Fibroblast of skin of left biceps (primary cell): ENCODE results near the gene CHKA.

Experiments used
- DNase-seq, 2 experiments: peaks; one replicate each; pipeline ENCODE4 v3.0.0-alpha.2; 2013; ENCODE audit warnings: low read depth in 2 of 2

CHKA gene

DNA sequence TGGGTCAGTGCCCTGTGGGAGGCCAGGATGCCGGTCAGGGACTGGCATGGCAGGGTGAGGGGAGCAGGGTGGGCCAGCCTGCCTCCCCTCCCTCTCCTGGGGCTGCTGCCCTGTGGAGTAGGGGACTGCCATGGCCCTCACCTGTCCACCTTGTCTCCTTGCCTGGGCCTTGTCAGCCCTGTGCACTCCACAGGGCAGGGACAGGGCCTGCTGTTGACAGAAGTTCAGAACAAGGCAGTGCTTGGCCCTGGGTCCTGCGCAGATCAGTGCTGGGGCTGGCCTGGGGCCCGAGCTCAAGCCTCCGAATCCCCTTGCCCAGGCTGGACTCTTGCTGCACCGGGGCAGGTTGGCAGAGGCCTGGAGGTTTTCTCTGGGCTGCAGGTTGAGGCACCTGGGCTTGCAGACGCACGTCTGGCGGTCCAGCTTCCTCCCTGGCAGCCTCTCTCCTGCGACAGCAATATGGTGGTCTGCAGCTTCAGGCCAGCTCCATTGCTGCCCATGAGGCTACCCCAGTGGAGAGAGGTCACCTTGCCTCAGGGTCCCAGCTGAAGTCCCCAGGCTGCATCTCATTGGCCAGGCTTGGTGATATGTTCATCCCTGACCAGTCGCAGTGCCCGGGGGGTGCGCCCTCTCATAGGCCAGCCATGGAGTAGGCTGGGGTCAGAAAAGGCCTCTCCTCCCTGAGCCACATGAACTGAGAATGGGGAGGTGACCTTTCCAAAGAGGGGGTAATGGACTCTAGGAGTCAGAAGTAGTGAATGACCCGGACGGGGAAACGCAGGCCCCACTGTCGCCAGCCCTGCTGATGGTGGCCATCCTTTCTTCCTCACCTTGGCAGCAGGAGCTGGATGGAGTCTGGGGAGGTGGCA, 21.5 kb upstream of the CHKA start:
- no peak for DNase-seq

DNA sequence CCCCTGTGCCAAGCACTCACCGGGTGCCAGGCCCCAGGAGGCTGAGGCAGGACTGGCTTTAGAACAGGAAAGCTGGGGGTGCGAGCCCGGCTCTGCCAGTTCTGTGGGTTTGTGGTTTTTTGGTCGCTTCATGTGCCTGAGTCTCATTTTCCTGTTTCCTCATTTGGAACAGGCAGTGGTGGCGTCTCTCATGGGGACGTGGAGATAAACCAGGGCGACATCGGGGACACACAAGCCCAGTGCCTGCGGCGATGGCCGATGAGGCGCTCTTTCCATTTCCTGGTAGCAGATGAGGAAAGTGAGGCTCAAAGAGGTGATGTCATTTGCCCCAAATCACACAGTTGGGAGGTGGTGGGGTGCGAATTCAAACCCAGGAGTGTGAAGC, 20.8 kb upstream of the CHKA start:
- no peak for DNase-seq

DNA sequence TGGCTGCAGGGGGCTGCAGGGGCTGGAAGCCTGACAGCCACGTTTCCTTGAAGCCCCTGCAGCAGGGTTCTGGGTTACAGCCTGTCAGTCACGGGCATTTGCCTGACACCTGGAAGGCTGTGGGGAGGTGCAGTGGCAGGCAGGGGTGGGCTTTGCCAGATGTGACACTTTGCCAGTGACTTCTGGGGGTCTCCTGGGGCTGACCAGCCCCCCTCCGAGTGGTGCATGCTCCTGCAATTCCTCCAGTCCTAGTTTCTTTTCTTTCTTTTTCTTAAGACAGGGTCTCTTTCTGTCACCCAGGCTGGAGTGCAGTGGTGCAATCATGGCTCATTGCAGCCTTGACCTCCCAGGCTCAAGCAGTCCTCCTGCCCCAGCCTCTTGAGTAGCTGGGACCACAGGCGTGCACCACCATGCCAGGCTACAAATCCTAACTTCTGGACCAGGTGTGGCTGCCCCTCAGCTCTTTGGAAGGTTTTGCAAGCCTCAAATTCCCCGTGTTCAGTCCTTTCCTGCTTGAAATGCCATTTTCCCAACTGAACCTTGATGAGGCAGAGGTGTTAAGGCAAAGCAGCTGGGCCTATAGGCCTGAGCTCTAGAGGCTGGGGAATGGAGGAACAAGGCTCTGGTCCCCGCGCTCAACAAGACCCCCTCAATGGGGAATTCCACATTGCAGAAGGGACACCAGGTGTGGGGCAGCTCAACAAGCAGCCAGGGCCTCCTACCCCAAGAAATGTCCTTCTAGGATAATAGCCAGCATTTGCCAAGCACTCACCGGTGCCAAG, 20.2 kb upstream of the CHKA start:
- no peak for DNase-seq

DNA sequence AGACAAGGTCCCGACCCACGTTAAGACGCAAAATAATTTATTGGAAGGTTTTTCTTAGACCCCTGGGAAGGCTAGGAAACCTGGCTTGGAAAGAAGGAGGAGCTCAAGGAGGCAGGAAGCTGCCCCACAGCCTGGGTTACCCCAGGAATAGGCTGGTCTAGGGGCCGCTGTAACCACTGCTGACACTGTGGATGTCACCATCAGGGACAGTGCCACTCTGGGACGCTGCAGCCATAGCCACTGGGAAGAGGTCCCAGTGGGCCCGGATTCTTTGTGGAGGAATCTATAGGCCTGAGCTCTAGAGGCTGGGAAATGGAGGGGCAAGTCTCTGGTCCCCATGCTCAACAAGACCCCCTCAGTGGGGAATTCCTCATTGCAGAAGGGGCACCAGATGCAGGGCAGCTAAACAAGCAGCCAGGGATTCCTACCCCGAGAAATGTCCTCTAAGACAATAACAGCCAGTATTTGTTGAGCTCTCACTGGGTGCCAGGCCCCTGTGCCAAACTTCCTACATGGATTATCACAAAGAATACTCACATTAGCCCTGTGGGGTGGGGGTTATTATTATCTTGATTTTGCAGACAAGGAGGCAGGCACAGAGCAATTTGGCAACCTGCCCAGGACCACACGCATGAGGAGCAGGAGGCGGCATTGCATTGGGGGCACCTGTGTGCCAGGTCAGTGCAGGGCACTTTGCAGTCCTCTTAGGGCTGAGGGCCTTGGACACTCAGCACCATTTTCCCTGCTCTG, 19.5 kb upstream of the CHKA start:
- no peak for DNase-seq

DNA sequence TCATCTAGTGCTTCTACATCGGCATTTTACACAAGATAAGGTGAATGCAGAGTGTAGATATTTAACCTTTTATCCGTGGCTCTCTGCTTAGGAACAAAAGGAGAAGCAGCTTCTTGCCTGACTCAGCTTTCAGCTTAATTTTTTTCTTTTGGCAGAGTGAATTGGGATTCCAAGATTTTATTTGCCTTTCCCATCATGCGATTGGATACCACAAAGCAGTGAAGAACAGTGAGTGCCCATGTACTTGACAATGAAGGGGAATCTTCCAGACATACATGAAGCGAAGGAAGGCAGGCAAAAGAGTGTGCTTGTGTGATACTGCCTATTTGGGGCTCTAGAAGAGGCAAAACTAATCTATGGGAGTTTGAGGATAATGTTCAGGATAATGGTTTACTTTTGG, 17.0 kb upstream of the CHKA start:
- DNase-seq, result no peak

DNA sequence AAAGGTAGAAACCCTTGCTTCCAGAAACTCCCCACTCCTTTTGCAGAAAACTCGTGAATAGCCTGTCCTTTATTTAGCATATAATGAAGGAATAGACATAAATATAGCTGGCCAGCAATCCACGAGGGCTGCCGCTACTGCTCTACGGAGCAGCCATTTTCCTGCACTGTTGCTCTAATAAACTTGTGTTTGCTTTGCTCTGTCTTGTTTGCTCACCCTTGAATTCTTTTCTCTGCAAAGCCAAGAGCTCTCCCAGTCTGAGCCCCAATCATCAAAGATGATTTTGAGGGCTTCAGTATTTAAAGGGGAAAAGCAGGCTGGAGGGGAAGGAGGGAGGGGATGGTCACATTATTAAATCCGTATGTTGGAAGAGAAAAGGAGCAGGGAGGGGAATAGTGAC, 16.6 kb upstream of the CHKA start:
- DNase-seq, result no peak

DNA sequence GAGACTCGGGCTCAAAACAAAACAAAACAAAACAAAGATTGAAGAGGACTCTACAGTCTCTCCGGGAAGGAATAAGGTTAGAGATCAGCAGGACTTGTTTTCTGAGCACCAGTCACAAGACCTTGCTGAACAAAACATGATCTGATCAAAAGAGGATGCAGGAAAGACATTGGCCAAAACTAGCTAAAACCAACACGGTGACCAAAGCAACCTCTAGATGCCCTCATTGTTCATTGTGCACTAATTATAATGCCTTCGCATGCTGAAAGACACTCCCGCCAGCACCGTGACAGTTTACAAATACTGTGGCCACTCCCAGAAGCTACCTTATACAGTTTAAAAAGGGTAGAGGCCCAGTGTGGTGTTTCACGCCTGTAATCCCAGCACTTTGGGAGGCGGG, 15.7 kb upstream of the CHKA start:
- DNase-seq, result no peak

DNA sequence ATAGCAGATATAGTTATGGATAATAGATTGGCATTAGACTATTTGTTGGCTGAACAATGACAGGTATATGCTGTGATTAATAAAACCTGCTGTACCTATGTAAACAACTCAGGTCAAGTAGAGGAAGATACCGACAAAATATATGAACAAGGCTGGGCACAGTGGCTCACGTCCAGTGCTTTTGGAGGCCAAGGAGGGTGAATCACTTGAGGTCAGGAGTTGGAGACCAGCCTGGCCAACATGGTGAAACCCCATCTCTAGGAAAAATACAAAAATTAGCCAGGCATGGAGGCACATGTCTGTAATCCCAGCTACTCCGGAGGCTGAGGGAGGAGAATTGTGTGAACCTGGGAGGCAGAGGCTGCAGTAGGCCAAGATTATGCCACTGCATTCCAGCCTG, 14.0 kb upstream of the CHKA start:
- no peak for DNase-seq

DNA sequence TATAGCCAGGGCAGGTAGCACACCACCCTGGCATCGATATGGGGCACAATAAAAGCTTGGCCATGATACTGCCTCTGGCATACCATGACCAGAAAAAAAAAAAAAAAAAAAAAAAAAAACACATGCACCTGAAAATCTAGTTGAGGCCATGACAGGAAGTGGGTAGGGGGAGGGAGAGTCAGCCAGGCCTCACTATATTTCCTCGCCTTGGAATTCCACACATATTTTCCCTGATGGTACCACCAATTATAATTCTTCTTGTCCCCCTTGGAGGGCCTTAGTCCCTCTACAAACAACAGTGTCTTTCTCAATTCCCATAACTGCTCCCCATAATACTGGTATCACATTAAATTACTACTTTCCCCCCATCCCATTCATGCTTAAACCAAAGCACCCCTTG, 12.6 kb upstream of the CHKA start:
- DNase-seq, result no peak

DNA sequence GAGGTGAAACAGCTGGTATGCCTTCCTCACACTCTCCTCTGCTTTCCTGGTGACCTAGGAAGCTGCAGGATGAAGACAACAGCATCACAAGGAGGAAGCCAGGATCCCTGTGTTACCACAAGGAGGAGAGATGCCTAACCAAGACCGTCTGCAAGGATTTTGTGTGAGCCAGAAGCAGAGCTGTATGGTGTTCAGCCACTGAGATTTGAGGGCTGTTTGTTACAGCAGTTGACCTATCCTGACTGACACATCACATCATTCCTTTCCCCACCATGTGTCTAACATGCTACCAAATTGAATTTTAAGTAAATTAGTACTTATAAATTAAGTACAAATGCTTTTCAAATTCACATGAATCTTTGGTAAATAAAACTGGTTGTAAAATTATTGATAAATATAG, 8.9 kb upstream of the CHKA start:
- no peak for DNase-seq

DNA sequence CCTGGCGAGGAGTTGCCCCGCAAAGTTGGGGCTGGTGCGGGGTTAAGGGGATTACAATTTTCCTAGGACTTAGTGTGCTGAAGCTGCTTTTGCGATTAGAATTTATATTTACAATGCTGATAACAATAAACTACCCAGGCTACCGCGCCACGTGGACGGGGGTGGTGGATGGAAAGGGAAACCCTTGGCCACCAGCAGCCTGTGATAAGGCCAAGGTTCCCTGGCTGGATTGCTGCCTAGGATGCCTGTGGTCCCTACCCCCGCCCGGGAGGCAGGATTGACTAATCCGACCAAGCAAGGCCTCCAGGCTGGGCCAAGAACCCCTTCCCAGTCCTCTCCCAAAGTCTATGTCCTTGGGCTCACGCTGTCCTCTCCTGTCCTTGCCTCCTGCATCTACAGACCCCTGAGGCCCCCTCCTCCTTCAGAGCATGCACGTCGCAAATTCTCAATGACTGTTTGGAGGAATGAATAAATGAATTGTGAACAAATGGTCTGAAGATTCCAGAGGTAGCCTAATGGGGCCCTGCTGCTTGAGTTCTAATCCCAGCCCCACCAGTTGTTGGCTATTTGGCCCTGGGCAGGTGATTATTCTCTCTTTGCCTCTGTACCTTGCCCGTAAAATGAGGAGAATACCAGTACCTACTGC, 7.6 kb upstream of the CHKA start:
- peak in 1 of 2 experiments; percentile 40 for DNase-seq

DNA sequence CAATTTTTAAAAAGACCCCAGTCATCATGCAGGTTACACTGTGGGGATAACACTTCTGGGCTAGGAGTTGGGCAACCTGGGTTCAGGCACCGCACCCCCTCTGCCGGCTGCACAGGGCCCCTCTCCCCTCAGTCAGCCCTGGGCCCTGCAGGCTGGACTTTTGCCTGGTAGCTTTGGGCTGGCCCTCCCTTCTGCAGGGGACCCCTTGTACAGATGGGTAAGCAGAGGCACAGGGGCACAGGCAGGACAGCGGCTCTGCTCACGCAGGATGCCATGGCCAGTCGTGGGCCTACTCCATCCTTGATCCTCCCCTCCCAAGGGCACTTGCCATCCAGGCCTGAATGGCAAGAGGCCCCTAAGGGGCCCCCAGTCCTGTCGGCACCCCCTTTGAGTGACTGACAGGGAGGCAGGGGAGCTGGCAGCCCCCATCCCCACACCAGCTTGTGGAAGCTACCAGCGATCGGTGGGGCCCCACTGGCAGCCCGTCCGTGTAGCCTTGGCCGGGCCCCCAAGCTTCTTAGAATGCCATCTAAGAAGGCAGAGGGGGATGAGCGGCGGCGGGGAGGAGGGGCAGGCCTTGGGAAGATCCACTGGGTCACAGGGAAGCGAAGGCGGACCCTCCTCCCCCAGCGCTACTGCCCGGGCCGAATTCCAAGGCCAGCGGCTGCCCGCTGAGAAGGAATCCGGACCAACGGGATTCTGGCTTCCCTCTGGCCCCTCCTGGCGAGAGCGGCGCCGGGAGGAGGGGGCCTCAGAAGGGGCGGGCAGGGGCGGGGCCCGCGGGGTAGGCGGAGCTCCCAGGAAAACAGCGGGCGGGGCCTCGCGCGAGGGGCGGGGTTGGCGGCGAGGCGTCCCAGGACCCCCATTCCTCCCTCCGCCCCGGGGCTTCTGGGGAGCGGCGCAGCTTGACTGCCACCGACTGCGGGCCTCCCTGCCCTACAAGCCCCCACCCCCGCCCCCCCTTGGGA, 6.8 kb upstream of the CHKA start:
- peak; percentile 51 to 52 for DNase-seq

DNA sequence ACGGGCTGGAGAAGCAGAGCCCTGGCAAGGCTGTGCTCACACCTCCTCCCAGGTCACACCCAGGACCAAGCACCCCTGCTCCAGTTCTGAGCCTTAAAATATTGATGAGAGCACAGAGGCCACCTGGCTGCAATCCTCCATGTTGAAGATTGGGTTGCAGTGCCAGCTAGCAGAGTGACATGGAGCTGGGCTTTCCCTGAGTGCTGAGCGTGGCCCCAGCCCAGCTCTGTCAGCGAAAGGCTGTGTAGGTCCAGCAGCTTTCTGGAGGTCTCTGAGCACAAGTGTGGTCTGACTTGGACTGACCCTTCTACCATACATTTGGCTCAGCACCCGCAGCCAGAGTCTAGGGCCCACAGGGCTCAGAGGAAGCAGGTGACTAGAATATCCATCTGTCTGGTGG, 4.0 kb upstream of the CHKA start:
- no peak for DNase-seq

DNA sequence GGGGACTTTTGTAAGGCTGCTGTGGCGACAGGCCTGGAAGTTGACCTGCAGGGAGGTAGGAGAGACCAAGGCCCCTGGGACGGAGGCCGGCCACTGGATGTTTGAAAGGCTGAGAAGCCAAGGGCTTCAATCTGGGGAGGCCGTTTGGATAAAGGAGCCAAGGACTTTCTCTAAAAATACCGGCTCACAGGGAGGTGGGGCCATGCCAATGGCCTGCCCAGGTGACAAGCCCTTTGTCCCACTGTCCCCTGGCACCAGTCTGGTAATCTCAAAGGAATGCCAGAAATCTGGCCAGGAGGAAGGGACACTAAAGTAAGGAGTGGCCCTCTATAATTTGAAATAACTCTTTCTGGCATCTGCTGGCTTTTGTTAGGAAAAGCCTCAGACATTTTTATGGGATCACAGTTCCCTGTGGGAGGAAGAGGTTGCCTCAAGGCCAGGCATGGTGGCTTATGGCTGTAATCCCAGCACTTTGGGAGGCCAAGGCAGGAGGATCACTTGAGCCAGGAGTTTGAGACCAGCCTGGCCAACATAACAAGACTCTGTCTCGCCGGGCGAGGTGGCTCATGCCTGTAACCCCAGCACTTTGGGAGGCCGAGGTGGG, 1.9 kb upstream of the CHKA start:
- no peak for DNase-seq

DNA sequence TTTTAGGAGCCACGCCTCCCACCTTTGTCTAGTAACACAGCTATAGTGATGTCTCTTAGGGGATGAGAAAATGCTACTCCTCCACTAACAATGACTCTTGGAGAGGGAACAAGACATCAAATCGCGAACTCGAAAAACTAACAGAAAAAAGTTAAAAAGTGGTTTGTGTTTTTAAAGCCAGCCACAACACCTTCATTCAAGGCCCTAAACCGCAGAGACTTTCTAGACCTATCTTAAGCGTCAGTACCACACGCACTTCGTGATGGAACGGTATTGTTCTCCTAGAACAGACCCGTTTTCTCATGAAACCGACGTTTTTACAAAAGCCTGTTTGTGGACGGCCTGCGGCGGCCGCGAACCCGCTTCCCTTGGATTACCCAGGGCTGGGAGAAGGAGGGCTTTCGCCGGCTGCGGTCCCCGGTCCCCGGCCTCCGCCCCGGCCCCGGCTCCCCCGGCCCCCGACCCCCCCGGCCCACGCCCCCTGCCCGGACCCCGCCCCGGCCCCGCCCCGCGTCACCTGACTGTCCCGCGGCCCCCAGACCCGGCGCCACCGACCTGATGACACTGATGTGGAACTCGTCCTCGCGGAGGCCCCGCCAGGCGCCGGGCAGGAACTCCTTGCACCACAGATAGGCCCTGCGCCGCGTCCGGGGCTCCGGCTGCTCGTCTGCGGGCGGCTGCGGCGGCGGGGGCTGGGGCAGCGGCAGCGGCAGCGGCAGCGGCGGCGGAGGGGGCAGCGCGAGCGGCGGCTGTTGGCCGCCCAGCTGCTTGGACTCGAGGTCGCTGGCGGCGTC, 718 bp downstream of the CHKA start:
- DNase-seq, result no peak

DNA sequence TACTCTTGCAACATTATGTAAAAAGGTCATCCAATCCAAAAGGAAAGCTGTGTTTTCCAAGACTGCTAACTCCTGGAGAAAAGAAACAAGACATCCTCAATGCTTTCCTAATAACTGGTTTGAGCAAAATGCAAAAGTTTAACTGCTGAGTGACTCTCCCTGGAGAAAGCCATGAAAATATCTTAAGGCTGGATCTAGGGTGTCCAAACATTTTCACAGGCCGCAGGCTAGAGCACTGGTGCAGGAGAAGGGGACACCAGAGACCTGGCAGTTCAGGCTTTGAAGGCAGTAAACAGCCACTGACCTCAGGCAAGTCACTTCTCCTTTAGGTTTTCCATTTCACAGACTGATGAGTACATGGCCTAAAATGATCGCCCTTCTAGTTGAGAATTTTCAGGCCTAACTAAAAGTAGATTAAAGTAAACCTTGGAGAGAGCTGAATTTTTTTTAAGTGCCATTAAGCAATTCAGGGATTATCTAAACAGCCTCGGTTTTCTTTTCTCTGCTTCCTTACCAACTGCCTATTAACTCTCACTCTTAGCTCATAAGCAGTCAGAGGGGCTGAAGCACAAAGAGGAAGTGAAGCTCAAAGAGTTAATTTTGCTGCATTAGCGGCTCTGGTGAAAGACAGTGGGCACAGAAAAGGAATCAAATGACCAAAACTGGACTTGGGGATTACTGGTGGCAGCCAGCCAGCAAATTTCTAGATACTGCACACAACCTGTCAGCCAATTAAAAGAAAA, 2.3 kb downstream of the CHKA start:
- DNase-seq, result no peak

DNA sequence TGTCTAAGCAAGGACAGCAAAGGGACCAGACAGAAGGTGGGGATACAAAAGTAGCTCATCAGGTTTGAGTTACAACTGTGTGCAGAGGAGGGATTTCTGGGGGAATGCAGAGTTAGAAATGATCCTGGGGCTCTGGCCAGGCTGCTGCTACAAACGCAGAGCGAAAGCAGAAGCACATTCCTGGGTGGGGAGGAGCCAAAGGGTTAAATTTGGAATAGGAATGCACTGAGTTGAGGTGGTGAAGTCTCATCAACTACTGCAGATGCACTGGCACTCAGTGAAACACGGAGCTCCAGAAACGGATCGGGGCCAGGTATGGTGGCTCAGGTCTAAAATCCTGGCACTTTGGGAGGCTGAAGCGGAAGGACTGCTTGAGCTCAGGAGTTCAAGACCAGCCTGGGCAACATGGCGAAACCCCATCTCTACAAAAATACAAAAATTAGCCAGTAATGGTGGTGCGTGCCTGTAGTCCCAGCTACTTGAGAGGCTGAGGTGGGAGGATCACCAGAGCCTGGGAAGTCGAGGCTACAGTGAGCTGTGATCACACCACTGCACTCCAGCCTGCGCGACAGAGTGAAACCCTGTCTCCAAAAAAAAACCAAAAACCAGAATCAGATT, 3.2 kb downstream of the CHKA start:
- DNase-seq, result no peak

DNA sequence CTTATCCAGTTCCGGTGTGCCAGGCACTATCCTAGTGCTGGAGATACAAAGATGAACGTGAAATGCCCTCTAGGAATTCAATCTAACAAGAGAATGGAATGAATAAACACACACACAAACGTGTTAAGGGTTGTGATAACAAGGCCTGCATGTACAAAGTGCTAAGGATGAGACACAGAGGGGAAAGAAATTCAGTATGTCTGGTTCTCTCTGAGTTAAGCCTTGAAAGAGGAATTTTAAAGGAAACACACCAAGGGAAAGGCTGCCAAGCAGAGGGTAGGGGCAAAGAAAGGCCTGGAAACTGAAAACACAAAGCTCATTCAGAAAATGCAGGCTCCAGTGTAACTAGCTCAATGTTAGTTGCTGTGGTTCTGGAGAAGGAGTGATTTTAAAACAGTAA, 4.2 kb downstream of the CHKA start:
- no peak for DNase-seq
